Gastrocnemius medialis (tissue), 4 donors: ENCODE data around the gene UAP1L1.

Experiments
- POLR2A ChIP-seq, 2 donors: fragments of 450-650 bp; IDR thresholded peaks; one replicate each; pipeline ENCODE4 v1.6.1; 2017; ENCODE audit warnings: antibody characterized with exemption in 2 of 2, mild to moderate bottlenecking in 2 of 2, moderate library complexity in 2 of 2
- TF ChIP-seq, protein P1 (sequence below), 5 experiments: fragments of 450-650 bp in 3 of 5; fragments of 200-600 bp in 2 of 5; sonication (generic) in 2 of 5; IDR thresholded peaks in 4 of 5; conservative IDR thresholded peaks in 1 of 5; 1 replicate in 4 of 5; 2 replicates in 1 of 5; pipeline ENCODE4 v1.5.1; 2016 to 2019; ENCODE audit warnings: antibody characterized with exemption in 5 of 5, mild to moderate bottlenecking in 3 of 5, moderate library complexity in 3 of 5

GRCh38 chr9:137123468-137123837 is 46.1 kb downstream of the UAP1L1 start:
- TF ChIP-seq, protein P1, sequence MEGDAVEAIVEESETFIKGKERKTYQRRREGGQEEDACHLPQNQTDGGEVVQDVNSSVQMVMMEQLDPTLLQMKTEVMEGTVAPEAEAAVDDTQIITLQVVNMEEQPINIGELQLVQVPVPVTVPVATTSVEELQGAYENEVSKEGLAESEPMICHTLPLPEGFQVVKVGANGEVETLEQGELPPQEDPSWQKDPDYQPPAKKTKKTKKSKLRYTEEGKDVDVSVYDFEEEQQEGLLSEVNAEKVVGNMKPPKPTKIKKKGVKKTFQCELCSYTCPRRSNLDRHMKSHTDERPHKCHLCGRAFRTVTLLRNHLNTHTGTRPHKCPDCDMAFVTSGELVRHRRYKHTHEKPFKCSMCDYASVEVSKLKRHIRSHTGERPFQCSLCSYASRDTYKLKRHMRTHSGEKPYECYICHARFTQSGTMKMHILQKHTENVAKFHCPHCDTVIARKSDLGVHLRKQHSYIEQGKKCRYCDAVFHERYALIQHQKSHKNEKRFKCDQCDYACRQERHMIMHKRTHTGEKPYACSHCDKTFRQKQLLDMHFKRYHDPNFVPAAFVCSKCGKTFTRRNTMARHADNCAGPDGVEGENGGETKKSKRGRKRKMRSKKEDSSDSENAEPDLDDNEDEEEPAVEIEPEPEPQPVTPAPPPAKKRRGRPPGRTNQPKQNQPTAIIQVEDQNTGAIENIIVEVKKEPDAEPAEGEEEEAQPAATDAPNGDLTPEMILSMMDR (IDR thresholded peaks at IDR 0.05 in 4 of 5, conservative IDR thresholded peaks at IDR 0.05 in 1 of 5), result no peak
- no peak for TF ChIP-seq POLR2A (IDR thresholded peaks at IDR 0.05)
